Caco-2 (cell line): ENCODE data around the gene CPSF6. TPM values are rescaled to one million over a fixed set of nuclear protein-coding genes. Genes with fewer than 3 reads are reported as not detected.

Experiments used
- BruUV-seq: library from RNA; stranded (reverse); fragments of 400-500 nt; replicated peaks from 2 replicates; lab custom pipeline; 2021; lab: Mats Ljungman, UMichigan
- CTCF ChIA-PET: fragments of 300-600 bp; sonication (Branson Sonifier 250); formaldehyde crosslinking; loops from one replicate; lab custom pipeline; 2022; ENCODE audit warnings: antibody characterized with exemption; lab: Charles Lee
- POLR2A ChIA-PET: fragments of 300-600 bp; sonication (Branson Sonifier 250); formaldehyde crosslinking; loops from one replicate; lab custom pipeline; 2022; ENCODE audit warnings: antibody characterized with exemption; lab: Charles Lee
- DNase-seq, 2 experiments: peaks; one replicate each; pipeline versions ENCODE4 v3.0.0 to v3.0.0-alpha.2; 2020 to 2022
- H3K27me3 ChIP-seq: replicated peaks from 2 replicates; pipeline ENCODE4 v1.6.0; 2011; ENCODE audit warnings: low read length; ENCODE audit not compliant: control insufficient read depth, insufficient read depth
- H3K36me3 ChIP-seq: 2 replicates; pipeline ENCODE4 v1.5.1; 2011; ENCODE audit warnings: low read length; ENCODE audit not compliant: control insufficient read depth, insufficient read depth
- H3K4me1 ChIP-seq: fragments of 250-450 bp; sonication (Bioruptor Pico); 2 replicates; pipeline ENCODE4 v1.5.1; 2020; ENCODE audit warnings: mild to moderate bottlenecking
- H3K4me3 ChIP-seq: 2 replicates; pipeline ENCODE4 v1.5.1; 2011; ENCODE audit warnings: low read depth, mild to moderate bottlenecking, control low read depth, low read length
- H3K9me3 ChIP-seq: fragments of 250-450 bp; sonication (Bioruptor Pico); 2 replicates; pipeline ENCODE4 v1.5.1; 2020; ENCODE audit warnings: mild to moderate bottlenecking, moderate library complexity
- H3K27ac Mint-ChIP-seq: one replicate; pipeline ENCODE4 v1.8.0; 2022; ENCODE audit warnings: mixed read lengths; ENCODE audit not compliant: unreplicated experiment
- H3K27me3 Mint-ChIP-seq: one replicate; pipeline ENCODE4 v1.8.0; 2022; ENCODE audit warnings: mixed read lengths; ENCODE audit not compliant: insufficient read depth, unreplicated experiment
- H3K36me3 Mint-ChIP-seq: one replicate; pipeline ENCODE4 v1.8.0; 2022; ENCODE audit warnings: mild to moderate bottlenecking, mixed read lengths; ENCODE audit not compliant: insufficient read depth, unreplicated experiment
- H3K4me1 Mint-ChIP-seq: one replicate; pipeline ENCODE4 v1.8.0; 2022; ENCODE audit warnings: low read depth, mixed read lengths; ENCODE audit not compliant: unreplicated experiment
- H3K4me3 Mint-ChIP-seq: one replicate; pipeline ENCODE4 v1.8.0; 2022; ENCODE audit warnings: mild to moderate bottlenecking, moderate library complexity, mixed read lengths; ENCODE audit not compliant: unreplicated experiment
- H3K9me3 Mint-ChIP-seq: one replicate; pipeline ENCODE4 v1.8.0; 2022; ENCODE audit warnings: mixed read lengths; ENCODE audit not compliant: unreplicated experiment
- CTCF ChIP-seq, 2 experiments: fragments of 200-600 bp in 1 of 2; IDR thresholded peaks; 1 replicate in 1 of 2; 2 replicates in 1 of 2; pipeline versions ENCODE4 v1.5.1 to v1.8.0; 2011 to 2022; ENCODE audit warnings: antibody characterized with exemption in 1 of 2, control low read depth in 1 of 2, inconsistent platforms in 1 of 2, low read depth in 1 of 2, low read length in 1 of 2, mild to moderate bottlenecking in 1 of 2, moderate library complexity in 1 of 2; ENCODE audit not compliant: insufficient read depth in 1 of 2, severe bottlenecking in 1 of 2, unreplicated experiment in 1 of 2
- intact Hi-C: fragments of 100-400 bp; cut with micrococcal nuclease; formaldehyde crosslinking; loops from one replicate; pipeline ENCODE4 v1.10.0; 2022; ENCODE audit not compliant: unreplicated experiment
- total RNA-seq: library from RNA; stranded (reverse); gene quantifications from 2 replicates; pipeline ENCODE4 v1.2.3, GENCODE V29; 2022

The CPSF6 gene
- total RNA-seq, 1 experiment from 2014 or later, result 124 TPM

- Mint-ChIP-seq H3K9me3 (peaks cover 58% of the 10 kb centered on the region), H3K36me3 (peaks cover 9% of the 10 kb centered on the region), H3K27me3 (no peaks in the 10 kb centered on the region), H3K4me1 (no peaks in the 10 kb centered on the region), H3K27ac (no peak overlapping the region), H3K4me3 (no peak overlapping the region)
- Histone ChIP-seq H3K4me3 (no peak overlapping the region), H3K27me3 (no peaks in the 10 kb centered on the region), H3K4me1 (no peaks in the 10 kb centered on the region), H3K36me3 (no peaks in the 10 kb centered on the region), H3K9me3 (peaks cover 19% of the 10 kb centered on the region)
- no TSS peak for BruUV-seq
- DNase-seq, result no peak
- TF ChIP-seq CTCF (IDR thresholded peaks at IDR 0.05; ENCODE audit: insufficient read depth in 1 of 2, low read depth in 1 of 2, low read length in 1 of 2, severe bottlenecking in 1 of 2, unreplicated experiment in 1 of 2), result no peak
- intact Hi-C loops, result no loop called here
- CTCF ChIA-PET, result no interaction called here
- POLR2A ChIA-PET, result no interaction called here
Observed at GRCh38 chr12:69204191-69204590, 35.2 kb upstream of the CPSF6 start.

- intact Hi-C loops, result no loop called here
- Mint-ChIP-seq H3K36me3 (no peaks in the 10 kb centered on the region), H3K9me3 (peaks cover 21% of the 10 kb centered on the region), H3K27ac (no peak overlapping the region), H3K4me3 (no peak overlapping the region), H3K27me3 (no peaks in the 10 kb centered on the region), H3K4me1 (no peaks in the 10 kb centered on the region)
- Histone ChIP-seq H3K36me3 (no peaks in the 10 kb centered on the region), H3K9me3 (no peaks in the 10 kb centered on the region), H3K4me3 (no peak overlapping the region), H3K27me3 (no peaks in the 10 kb centered on the region; the same call in 1 of the 2 replicates), H3K4me1 (no peaks in the 10 kb centered on the region)
- no peak for DNase-seq
- CTCF ChIA-PET, result no interaction called here
- POLR2A ChIA-PET, result no interaction called here
- no peak for TF ChIP-seq CTCF (IDR thresholded peaks at IDR 0.05; ENCODE audit: insufficient read depth in 1 of 2, low read depth in 1 of 2, low read length in 1 of 2, severe bottlenecking in 1 of 2, unreplicated experiment in 1 of 2)
- no TSS peak for BruUV-seq
Observed at GRCh38 chr12:69210661-69211060, 28.7 kb upstream of the CPSF6 start.

- Histone ChIP-seq H3K4me1 (no peaks in the 10 kb centered on the region), H3K36me3 (no peaks in the 10 kb centered on the region), H3K27me3 (no peaks in the 10 kb centered on the region; the same call in 1 of the 2 replicates), H3K9me3 (no peaks in the 10 kb centered on the region), H3K4me3 (no peak overlapping the region)
- H3K4me1 Mint-ChIP-seq, result no peaks in the 10 kb centered on the region
- BruUV-seq, result no TSS peak
- H3K4me3 Mint-ChIP-seq, result no peak overlapping the region
- ChIA-PET POLR2A (no interaction called here), CTCF (no interaction called here)
- no peaks in the 10 kb centered on the region for H3K36me3 Mint-ChIP-seq
- no peak overlapping the region for H3K27ac Mint-ChIP-seq
- peaks cover 19% of the 10 kb centered on the region for H3K9me3 Mint-ChIP-seq
- no peak for DNase-seq
- TF ChIP-seq CTCF (IDR thresholded peaks at IDR 0.05; ENCODE audit: insufficient read depth in 1 of 2, low read depth in 1 of 2, low read length in 1 of 2, severe bottlenecking in 1 of 2, unreplicated experiment in 1 of 2), result no peak
- no peaks in the 10 kb centered on the region for H3K27me3 Mint-ChIP-seq
- intact Hi-C loops, result no loop called here
Observed at GRCh38 chr12:69211160-69211559, 28.2 kb upstream of the CPSF6 start.
